Fibroblast of mammary gland (primary cell): Measurements from ENCODE around the gene UST.

Experiments
- DNase-seq: peaks from one replicate; pipeline ENCODE4 v3.0.0-alpha.2; 2010; ENCODE audit warnings: low read depth
- H3K4me3 ChIP-seq: 2 replicates; pipeline ENCODE4 v1.5.1; 2011; ENCODE audit warnings: low read depth, mild to moderate bottlenecking, low read length, moderate library complexity; ENCODE audit not compliant: control insufficient read depth
- TF ChIP-seq, protein P1 (sequence below): conservative IDR thresholded peaks from 2 replicates; pipeline ENCODE4 v1.5.1; 2011; ENCODE audit warnings: low read depth, low read length, inconsistent platforms; ENCODE audit not compliant: control insufficient read depth, insufficient read depth

Gene UST

GRCh38 chr6:149013586-149014344 lies 266.9 kb downstream of the UST start:
- peak; percentile 36 for DNase-seq
- H3K4me3 ChIP-seq = no peak overlapping the region
- TF ChIP-seq, protein P1, sequence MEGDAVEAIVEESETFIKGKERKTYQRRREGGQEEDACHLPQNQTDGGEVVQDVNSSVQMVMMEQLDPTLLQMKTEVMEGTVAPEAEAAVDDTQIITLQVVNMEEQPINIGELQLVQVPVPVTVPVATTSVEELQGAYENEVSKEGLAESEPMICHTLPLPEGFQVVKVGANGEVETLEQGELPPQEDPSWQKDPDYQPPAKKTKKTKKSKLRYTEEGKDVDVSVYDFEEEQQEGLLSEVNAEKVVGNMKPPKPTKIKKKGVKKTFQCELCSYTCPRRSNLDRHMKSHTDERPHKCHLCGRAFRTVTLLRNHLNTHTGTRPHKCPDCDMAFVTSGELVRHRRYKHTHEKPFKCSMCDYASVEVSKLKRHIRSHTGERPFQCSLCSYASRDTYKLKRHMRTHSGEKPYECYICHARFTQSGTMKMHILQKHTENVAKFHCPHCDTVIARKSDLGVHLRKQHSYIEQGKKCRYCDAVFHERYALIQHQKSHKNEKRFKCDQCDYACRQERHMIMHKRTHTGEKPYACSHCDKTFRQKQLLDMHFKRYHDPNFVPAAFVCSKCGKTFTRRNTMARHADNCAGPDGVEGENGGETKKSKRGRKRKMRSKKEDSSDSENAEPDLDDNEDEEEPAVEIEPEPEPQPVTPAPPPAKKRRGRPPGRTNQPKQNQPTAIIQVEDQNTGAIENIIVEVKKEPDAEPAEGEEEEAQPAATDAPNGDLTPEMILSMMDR = no peak

GRCh38 chr6:149014631-149015534 lies 268.1 kb downstream of the UST start:
- TF ChIP-seq, protein P1 = no peak
- peak; percentile 83 for DNase-seq
- no peak overlapping the region for H3K4me3 ChIP-seq

- peak; percentile 35 for DNase-seq
These were observed 269.0 kb downstream of the UST start for GRCh38 chr6:149015535-149016525.

GRCh38 chr6:149016716-149017115 lies 269.9 kb downstream of the UST start:
- TF ChIP-seq, protein P1 = no peak
- no peak for DNase-seq
- no peak overlapping the region for H3K4me3 ChIP-seq

More at GRCh38 chr6:149015535-149016525, 269.0 kb downstream of the UST start:
- H3K4me3 ChIP-seq = no peak overlapping the region
- TF ChIP-seq, protein P1 = no peak

- no peak for DNase-seq
- TF ChIP-seq, protein P1 = no peak
- no peak overlapping the region for H3K4me3 ChIP-seq
These were observed 273.5 kb downstream of the UST start for GRCh38 chr6:149020319-149020718.

GRCh38 chr6:149024361-149024760 lies 277.5 kb downstream of the UST start:
- TF ChIP-seq, protein P1 = no peak
- no peak for DNase-seq
- H3K4me3 ChIP-seq = no peak overlapping the region
